ENCODE results near the gene MS4A10. TPM values are rescaled to one million over a fixed set of nuclear protein-coding genes. Genes with fewer than 3 reads are reported as not detected.

Gene MS4A10
- total RNA-seq, 1 experiment from 2014 or later: not detected

- TF ChIP-seq USF2 (CRISPR knock-in tag; IDR thresholded peaks at IDR 0.05) (no peak), NFE2L1 (CRISPR knock-in tag; IDR thresholded peaks at IDR 0.05) (no peak), NFYB (CRISPR knock-in tag; conservative IDR thresholded peaks at IDR 0.05; ENCODE audit: low read depth) (no peak), MYBL2 (CRISPR knock-in tag; IDR thresholded peaks at IDR 0.05) (no peak), SOX15 (CRISPR knock-in tag; IDR thresholded peaks at IDR 0.05) (no peak)
Measured at GRCh38 chr11:60774726-60775125, 10.4 kb upstream of the MS4A10 start (continued).

DNA sequence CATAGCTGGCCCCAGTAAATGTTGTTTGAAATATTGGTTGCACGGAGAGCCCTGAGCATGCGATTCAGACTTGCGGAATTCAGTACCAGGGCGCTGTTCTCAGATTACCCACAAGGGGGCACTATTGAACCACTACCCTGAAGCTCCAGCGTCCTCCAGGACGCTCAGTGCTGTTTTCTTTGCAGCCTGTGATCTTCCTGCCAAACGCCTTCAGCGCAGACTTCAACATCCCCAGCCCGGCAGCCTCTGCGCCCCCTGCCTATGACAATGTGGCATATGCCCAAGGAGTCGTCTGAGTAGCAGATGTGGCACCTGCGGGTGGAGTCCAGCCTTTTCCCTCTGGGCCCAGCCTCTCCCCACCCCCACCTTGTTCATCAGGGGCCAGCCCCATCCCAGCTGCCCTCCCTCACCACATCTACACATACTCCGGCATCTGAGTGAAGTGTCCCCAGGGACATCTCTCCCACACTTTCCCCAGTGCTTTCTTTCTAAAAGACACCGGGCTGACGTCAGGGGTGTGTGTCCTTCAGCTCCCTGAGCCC, 9.6 kb upstream of the MS4A10 start:
- Mint-ChIP-seq H3K4me1 (peaks cover 7% of the 10 kb centered on the region), H3K9me3 (no peaks in the 10 kb centered on the region; the same call in 1 of the 2 replicates), H3K4me3 (no peak overlapping the region), H3K36me3 (no peaks in the 10 kb centered on the region), H3K27me3 (ENCODE audit: low read depth) (peaks cover 5% of the 10 kb centered on the region; the same call in 1 of the 2 replicates), H3K27ac (no peak overlapping the region)
- DNase-seq (ENCODE audit: low spot score) (peak; percentile 93), ATAC-seq (peak; percentile 99)
- POLR2A ChIA-PET: interaction anchor here (0.6 kb wide), 1 partner anchor 66 kb away, joined by 3 read pairs; no protein-coding TSS in a partner anchor
- CTCF ChIA-PET: interaction anchor here (0.5 to 8.9 kb wide), 37 partner anchors 10 to 416 kb away, joined by 3 to 125 read pairs (median 3); partner anchors contain the start of genes CCDC86, MS4A10, MS4A15 and PRPF19
- no peak for TF ChIP-seq PRRX2 (CRISPR knock-in tag; IDR thresholded peaks at IDR 0.05)
- peak; percentile 21; the same call in 1 of the 2 replicates for TF ChIP-seq MAX (CRISPR knock-in tag; IDR thresholded peaks at IDR 0.05)
- TF ChIP-seq, protein P1, sequence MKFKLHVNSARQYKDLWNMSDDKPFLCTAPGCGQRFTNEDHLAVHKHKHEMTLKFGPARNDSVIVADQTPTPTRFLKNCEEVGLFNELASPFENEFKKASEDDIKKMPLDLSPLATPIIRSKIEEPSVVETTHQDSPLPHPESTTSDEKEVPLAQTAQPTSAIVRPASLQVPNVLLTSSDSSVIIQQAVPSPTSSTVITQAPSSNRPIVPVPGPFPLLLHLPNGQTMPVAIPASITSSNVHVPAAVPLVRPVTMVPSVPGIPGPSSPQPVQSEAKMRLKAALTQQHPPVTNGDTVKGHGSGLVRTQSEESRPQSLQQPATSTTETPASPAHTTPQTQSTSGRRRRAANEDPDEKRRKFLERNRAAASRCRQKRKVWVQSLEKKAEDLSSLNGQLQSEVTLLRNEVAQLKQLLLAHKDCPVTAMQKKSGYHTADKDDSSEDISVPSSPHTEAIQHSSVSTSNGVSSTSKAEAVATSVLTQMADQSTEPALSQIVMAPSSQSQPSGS (CRISPR knock-in tag; IDR thresholded peaks at IDR 0.05; ENCODE audit: borderline replicate concordance, low read depth): no peak
- peak; percentile 89 for TF ChIP-seq CTCF (IDR thresholded peaks at IDR 0.05)
- TF ChIP-seq ZNF263 (CRISPR knock-in tag; IDR thresholded peaks at IDR 0.05; ENCODE audit: low read depth): no peak
- TF ChIP-seq NFE2L1 (CRISPR knock-in tag; IDR thresholded peaks at IDR 0.05): no peak
- TF ChIP-seq FOXK1 (CRISPR knock-in tag; IDR thresholded peaks at IDR 0.05): no peak
- TF ChIP-seq, protein P2, sequence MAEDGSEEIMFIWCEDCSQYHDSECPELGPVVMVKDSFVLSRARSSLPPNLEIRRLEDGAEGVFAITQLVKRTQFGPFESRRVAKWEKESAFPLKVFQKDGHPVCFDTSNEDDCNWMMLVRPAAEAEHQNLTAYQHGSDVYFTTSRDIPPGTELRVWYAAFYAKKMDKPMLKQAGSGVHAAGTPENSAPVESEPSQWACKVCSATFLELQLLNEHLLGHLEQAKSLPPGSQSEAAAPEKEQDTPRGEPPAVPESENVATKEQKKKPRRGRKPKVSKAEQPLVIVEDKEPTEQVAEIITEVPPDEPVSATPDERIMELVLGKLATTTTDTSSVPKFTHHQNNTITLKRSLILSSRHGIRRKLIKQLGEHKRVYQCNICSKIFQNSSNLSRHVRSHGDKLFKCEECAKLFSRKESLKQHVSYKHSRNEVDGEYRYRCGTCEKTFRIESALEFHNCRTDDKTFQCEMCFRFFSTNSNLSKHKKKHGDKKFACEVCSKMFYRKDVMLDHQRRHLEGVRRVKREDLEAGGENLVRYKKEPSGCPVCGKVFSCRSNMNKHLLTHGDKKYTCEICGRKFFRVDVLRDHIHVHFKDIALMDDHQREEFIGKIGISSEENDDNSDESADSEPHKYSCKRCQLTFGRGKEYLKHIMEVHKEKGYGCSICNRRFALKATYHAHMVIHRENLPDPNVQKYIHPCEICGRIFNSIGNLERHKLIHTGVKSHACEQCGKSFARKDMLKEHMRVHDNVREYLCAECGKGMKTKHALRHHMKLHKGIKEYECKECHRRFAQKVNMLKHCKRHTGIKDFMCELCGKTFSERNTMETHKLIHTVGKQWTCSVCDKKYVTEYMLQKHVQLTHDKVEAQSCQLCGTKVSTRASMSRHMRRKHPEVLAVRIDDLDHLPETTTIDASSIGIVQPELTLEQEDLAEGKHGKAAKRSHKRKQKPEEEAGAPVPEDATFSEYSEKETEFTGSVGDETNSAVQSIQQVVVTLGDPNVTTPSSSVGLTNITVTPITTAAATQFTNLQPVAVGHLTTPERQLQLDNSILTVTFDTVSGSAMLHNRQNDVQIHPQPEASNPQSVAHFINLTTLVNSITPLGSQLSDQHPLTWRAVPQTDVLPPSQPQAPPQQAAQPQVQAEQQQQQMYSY (CRISPR knock-in tag; IDR thresholded peaks at IDR 0.05): no peak
- TF ChIP-seq ZBTB21 (CRISPR knock-in tag; IDR thresholded peaks at IDR 0.05; ENCODE audit: borderline replicate concordance): no peak

GRCh38 chr11:60776167-60776566, 9.0 kb upstream of the MS4A10 start:
- no peak overlapping the region for H3K27ac Mint-ChIP-seq
- CTCF ChIA-PET: interaction anchor here (0.8 to 8.9 kb wide), 19 partner anchors 9 to 140 kb away, joined by 3 to 125 read pairs (median 5); partner anchors contain the start of genes CCDC86, MS4A10 and PRPF19
- DNase-seq (ENCODE audit: low spot score) (no peak), ATAC-seq (no peak)
- H3K9me3 Mint-ChIP-seq: no peaks in the 10 kb centered on the region; the same call in 1 of the 2 replicates
- H3K4me1 Mint-ChIP-seq: peaks cover 7% of the 10 kb centered on the region
- TF ChIP-seq ZSCAN18 (CRISPR knock-in tag; IDR thresholded peaks at IDR 0.05): no peak
- TF ChIP-seq, protein P3, sequence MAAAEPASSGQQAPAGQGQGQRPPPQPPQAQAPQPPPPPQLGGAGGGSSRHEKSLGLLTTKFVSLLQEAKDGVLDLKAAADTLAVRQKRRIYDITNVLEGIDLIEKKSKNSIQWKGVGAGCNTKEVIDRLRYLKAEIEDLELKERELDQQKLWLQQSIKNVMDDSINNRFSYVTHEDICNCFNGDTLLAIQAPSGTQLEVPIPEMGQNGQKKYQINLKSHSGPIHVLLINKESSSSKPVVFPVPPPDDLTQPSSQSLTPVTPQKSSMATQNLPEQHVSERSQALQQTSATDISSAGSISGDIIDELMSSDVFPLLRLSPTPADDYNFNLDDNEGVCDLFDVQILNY (CRISPR knock-in tag; IDR thresholded peaks at IDR 0.05): no peak
- TF ChIP-seq, protein P4, sequence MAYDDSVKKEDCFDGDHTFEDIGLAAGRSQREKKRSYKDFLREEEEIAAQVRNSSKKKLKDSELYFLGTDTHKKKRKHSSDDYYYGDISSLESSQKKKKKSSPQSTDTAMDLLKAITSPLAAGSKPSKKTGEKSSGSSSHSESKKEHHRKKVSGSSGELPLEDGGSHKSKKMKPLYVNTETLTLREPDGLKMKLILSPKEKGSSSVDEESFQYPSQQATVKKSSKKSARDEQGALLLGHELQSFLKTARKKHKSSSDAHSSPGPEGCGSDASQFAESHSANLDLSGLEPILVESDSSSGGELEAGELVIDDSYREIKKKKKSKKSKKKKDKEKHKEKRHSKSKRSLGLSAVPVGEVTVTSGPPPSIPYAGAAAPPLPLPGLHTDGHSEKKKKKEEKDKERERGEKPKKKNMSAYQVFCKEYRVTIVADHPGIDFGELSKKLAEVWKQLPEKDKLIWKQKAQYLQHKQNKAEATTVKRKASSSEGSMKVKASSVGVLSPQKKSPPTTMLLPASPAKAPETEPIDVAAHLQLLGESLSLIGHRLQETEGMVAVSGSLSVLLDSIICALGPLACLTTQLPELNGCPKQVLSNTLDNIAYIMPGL (CRISPR knock-in tag; IDR thresholded peaks at IDR 0.05): no peak
- H3K27me3 Mint-ChIP-seq (ENCODE audit: low read depth): peaks cover 5% of the 10 kb centered on the region; the same call in 1 of the 2 replicates
- POLR2A ChIA-PET: no interaction called here
- no peaks in the 10 kb centered on the region for H3K36me3 Mint-ChIP-seq
- no peak overlapping the region for H3K4me3 Mint-ChIP-seq

Data from WTC11 (cell line).